IPS-NIHi7 (cell line): ENCODE data around the gene DGKI.
"Not testable (repeated sequence)": the region's sequence is repeated elsewhere in the genome, so short reads cannot be mapped to it uniquely, and the experiment has no call there.

ENCODE experiments used
- DNase-seq: peaks from one replicate; pipeline ENCODE4 v3.0.0; 2012; ENCODE audit warnings: mixed read lengths; ENCODE audit errors: extremely low spot score

Gene DGKI

DNA sequence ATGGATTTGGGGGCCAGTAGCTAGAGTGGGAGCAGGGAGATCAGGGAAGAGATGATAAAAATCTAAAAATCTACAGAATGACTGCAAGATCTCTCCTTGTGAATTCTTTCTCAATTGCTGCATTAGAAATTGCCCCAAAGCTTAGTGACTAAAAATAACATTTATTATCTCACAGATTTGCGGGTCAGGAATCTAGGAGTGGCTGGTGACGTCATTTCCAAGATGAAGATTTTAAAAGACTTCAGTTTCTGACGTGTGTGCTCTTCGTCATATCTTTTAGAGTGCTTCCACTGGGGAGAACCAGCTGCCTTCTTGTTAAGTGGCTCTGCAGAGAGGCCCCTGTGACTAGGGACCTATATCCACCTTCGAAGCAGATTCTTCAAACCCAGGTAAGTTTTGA is 112.6 kb downstream of the DGKI start:
- no peak for DNase-seq

- DNase-seq, result no peak
Measured at GRCh38 chr7:137732168-137732567, 114.6 kb downstream of the DGKI start.

DNA sequence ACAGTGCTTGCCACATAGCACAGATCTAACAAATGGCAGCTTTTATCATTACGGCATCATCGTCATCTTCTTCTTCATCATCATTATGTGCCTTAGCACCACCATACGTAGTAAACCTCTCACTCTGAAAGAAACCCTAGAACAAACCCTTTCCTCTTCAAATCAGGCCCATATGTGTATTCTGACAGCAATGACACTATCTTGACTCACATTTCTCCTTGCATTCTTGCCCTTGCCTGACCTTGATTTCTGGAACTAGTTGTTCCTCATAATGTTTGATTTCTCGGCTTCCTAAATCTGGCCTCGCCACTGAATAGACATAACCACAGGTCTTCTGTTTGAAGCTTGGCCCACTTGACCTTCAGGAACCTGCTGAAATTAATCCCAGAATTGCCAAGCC is 115.3 kb downstream of the DGKI start:
- no peak for DNase-seq

- no peak for DNase-seq
Measured at GRCh38 chr7:137728426-137728825, 118.3 kb downstream of the DGKI start.

- no peak for DNase-seq
Measured at GRCh38 chr7:137727413-137727812, 119.4 kb downstream of the DGKI start.

DNA sequence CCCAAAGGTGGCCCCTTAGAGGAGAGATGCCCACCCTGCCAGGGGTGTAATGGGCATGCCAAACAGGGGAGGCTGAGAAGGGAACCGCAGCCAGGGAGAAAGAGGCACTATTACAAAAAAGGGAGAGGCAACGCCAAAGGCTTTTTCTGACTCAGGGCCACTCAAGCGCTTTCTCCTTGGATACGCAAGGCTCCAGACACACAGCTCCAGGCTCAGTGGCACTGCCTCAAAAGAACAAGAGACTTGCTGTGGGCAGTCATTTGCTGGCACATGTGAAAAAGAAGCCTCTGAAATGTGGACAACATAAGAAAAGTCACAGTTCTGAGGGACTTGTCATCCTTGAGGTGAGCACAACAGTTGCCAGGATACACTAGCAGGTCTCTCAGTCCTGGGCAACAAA is 128.4 kb downstream of the DGKI start:
- no peak for DNase-seq

GRCh38 chr7:137717811-137718271 is 128.9 kb downstream of the DGKI start:
- DNase-seq, result peak; percentile 69

- DNase-seq, result no peak
Measured at GRCh38 chr7:137717045-137717444, 129.7 kb downstream of the DGKI start.

DNA sequence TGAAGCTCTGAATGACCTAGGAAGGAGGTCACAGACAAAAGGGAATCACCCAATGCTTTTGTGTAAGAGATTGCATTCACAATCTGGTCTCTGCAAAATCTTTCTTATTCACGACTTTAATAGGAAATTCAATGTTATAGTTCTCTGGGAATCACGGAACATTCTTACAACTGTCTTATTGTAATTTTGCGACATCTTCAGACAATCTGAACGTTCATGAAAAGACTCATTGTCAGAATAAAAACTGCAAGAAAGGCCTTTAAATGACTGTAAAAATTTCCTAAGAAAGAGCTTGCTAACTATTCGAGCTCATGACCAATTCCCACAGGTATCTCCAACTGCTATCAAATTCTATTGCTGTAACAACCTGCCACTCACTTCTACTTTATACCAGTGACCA is 130.7 kb downstream of the DGKI start:
- no peak for DNase-seq

DNA sequence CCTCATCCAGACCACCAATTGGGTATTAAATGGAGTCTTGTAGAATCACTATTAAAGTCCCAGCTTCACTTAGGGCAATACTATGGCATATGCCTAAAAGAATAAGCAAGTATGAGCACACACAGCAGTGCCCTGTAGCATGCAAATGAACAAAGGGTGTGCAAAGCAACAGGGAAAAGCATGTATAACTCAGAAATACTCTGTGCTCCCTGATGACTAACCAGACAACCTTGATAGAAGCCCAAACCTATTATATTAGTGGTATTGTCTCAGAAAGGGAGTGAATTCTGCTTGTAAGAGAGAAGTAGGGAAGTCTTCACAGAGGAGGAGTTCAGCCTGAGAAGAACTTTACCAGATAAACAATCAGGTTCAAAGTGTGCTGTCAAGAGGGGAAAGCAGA is 131.2 kb downstream of the DGKI start:
- no peak for DNase-seq

- DNase-seq, result no peak
Measured at GRCh38 chr7:137715121-137715520, 131.7 kb downstream of the DGKI start.

- not testable (repeated sequence) for DNase-seq
Measured at GRCh38 chr7:137706330-137706729, 140.4 kb downstream of the DGKI start.

GRCh38 chr7:137704723-137705122 is 142.1 kb downstream of the DGKI start:
- DNase-seq, result no peak

DNA sequence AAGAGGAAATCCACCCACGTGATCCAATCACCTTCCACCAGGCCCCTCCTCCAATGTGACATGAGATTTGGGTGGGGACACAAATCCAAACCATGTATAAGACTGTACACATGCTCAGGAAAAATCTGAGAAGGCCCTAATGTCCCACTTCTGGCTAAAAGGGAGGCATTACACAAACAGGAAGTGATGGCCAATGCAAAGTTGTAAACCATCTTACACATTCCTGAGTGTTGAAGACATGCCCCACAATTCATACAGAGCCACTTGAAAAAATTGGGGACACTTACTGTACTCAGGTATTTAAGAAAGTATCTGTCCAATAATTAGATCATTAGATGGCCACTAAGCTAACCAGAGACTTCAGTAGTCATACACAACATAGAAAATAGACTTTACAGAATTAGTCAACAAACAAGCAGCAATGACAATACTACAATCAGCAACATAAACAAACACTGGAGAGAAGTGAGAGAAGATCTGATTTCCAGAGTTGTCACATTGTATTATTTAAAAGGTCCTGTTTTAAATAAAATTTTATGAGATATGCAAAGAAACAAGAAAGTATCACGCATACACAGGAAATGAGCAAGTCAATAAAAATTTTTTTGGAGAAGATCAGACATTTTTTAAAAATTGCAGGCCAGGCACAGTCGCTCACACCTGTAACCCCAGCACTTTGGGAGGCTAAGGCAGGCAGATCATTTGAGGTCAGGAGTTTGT is 143.3 kb downstream of the DGKI start:
- DNase-seq, result no peak

GRCh38 chr7:137696988-137697387 is 149.8 kb downstream of the DGKI start:
- DNase-seq, result no peak

- DNase-seq, result no peak
Measured at GRCh38 chr7:137696376-137696775, 150.4 kb downstream of the DGKI start.

- no peak for DNase-seq
Measured at GRCh38 chr7:137695942-137696341, 150.8 kb downstream of the DGKI start.

DNA sequence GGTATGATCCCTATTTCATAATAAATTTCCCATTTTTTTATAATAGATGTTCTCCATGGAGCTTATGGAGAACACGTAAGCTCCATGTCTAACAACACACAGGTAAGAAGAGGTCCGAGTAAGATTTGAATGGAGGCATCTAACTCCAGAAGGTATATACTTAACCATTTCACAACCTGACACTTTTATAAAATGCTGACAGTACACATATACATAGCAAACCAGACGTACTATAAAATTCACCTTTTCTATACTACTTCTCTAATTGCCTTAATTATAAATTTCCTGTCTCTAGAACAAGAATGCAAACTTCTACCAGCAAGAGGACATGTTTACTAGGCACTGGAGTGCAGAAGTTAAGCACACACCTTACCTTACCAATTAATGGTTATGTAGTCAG is 151.3 kb downstream of the DGKI start:
- DNase-seq, result no peak

- DNase-seq, result no peak
Measured at GRCh38 chr7:137694405-137694804, 152.4 kb downstream of the DGKI start.

GRCh38 chr7:137692399-137692798 is 154.4 kb downstream of the DGKI start:
- DNase-seq, result no peak

- no peak for DNase-seq
Measured at GRCh38 chr7:137691566-137691965, 155.2 kb downstream of the DGKI start.

GRCh38 chr7:137690635-137691034 is 156.1 kb downstream of the DGKI start:
- DNase-seq, result no peak

DNA sequence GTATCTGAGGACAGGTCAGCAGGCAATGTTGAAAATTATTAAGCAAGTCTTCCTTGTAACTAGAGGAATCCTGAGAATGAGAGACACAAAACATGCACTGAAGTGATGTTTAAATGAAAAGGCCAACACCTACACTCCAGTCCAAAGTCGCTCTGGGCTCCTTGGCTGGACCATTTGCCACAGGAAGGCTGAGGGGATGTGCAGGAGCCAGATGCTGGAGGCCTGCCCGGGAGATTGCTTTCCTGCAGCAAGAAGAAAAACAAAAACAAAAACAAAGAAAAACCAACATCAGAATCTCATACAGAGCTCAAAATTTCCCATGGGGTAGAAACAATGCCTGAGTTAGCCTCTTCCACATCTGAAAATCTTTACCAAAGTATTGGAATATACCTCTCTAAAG is 157.0 kb downstream of the DGKI start:
- no peak for DNase-seq
